Sigmoid colon (tissue), 7 donors: ENCODE data around the gene CDH18. TPM values are rescaled to one million over a fixed set of nuclear protein-coding genes. Genes with fewer than 3 reads are reported as not detected.

Experiments used
- DNase-seq: peaks from one replicate; pipeline ENCODE4 v3.0.0-alpha.2; 2019
- H3K27ac ChIP-seq, 4 donors: fragments of 200-600 bp; sonication (generic); one replicate each; pipeline ENCODE4 v1.5.1; 2016 to 2019; ENCODE audit warnings: mild to moderate bottlenecking in 1 of 4
- H3K27me3 ChIP-seq, 3 donors: fragments of 200-600 bp; sonication (generic); one replicate each; pipeline ENCODE4 v1.5.1; 2019; ENCODE audit warnings: mild to moderate bottlenecking in 1 of 3
- H3K36me3 ChIP-seq, 4 donors: fragments of 200-600 bp; sonication (generic); one replicate each; pipeline ENCODE4 v1.5.1; 2016 to 2019
- H3K4me1 ChIP-seq, 4 donors: fragments of 200-600 bp; sonication (generic); one replicate each; pipeline ENCODE4 v1.5.1; 2017 to 2019
- H3K4me3 ChIP-seq, 4 donors: fragments of 200-600 bp; sonication (generic); one replicate each; pipeline ENCODE4 v1.5.1; 2017 to 2019; ENCODE audit warnings: mild to moderate bottlenecking in 2 of 4, moderate library complexity in 1 of 4
- H3K9me3 ChIP-seq, 4 donors: fragments of 200-600 bp in 3 of 4; sonication (generic) in 3 of 4; one replicate each; pipeline versions ENCODE4 v1.5.1 to v1.6.1; 2013 to 2019
- EP300 ChIP-seq, 4 donors: sonication (generic); formaldehyde crosslinking; IDR thresholded peaks; one replicate each; pipeline ENCODE4 v1.6.1; 2017; ENCODE audit warnings: antibody characterized with exemption in 4 of 4
- POLR2A ChIP-seq, 2 donors: fragments of 450-650 bp; IDR thresholded peaks; one replicate each; pipeline ENCODE4 v1.6.1; 2016; ENCODE audit warnings: antibody characterized with exemption in 2 of 2, mild to moderate bottlenecking in 2 of 2, moderate library complexity in 2 of 2
- POLR2AphosphoS5 ChIP-seq, 4 donors: sonication (generic); formaldehyde crosslinking; IDR thresholded peaks; one replicate each; pipeline ENCODE4 v1.6.1; 2017; ENCODE audit warnings: antibody characterized with exemption in 4 of 4
- WGBS, 2 donors: extraction: QIAGEN DNeasy Blood & Tissue Kit; methylation state at CpG; one replicate each; pipeline ENCODE4 v1.1.7; 2013; 5-methylcytosine and 5-hydroxymethylcytosine counted together
- intact Hi-C: fragments of 100-400 bp; cut with DNase I; formaldehyde crosslinking; loops from one replicate; pipeline ENCODE4 v1.15.1; 2023
- polyA plus RNA-seq, 3 donors: library from polyadenylated mRNA; stranded (reverse); fragments of 200-250 nt; gene quantifications; one replicate each; pipeline ENCODE4 v1.2.3, GENCODE V29; 2013
- total RNA-seq, 4 donors: library from RNA; depleted of rRNA; stranded (reverse); fragments of >200 nt; gene quantifications; one replicate each; pipeline ENCODE4 v1.1.0, GENCODE V29; 2016
- TF ChIP-seq, protein P1 (sequence below), 4 experiments: fragments of 450-650 bp in 3 of 4; fragments of 200-600 bp in 1 of 4; IDR thresholded peaks; one replicate each; pipeline ENCODE4 v1.5.1; 2016 to 2019; ENCODE audit warnings: antibody characterized with exemption in 4 of 4, mild to moderate bottlenecking in 3 of 4, moderate library complexity in 2 of 4
- donor health status: healthy with polysubstance abuse.
- donor health status: Bipolar disorder and iron deficiency.
- donor health status: healthy.

CDH18 gene
- total and polyA plus RNA-seq, 7 donors, result not detected

DNA sequence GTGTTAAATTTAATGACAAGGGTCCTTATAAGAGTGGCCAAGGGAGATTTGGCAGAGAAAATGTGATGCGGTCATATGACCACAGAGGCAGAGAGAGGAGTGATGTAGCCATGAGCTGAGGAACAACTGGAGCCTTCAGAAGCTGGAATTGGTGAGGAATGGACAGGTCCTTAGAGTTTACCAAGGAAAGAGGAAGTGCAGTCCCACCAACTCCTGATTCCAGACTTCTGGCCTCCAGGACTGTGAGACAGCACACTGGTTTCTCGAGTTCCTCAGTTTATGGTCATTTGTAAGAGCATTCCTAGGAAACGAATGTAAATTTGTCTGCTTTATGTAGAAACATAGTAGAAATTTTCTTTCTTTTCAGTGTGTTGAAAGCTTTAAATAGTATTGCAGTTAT lies 410.1 kb downstream of the CDH18 start:
- 52 to 67% methylated on average over 3 of the region's 3 CpGs for WGBS, 2 donors
- Histone ChIP-seq H3K27ac (no peak overlapping the region), H3K36me3 (no peaks in the 10 kb centered on the region), H3K27me3 (no peaks in the 10 kb centered on the region), H3K4me1 (no peaks in the 10 kb centered on the region), H3K4me3 (no peak overlapping the region), H3K9me3 (no peaks in the 10 kb centered on the region)
- intact Hi-C loops, result no loop called here
- TF ChIP-seq, protein P1, sequence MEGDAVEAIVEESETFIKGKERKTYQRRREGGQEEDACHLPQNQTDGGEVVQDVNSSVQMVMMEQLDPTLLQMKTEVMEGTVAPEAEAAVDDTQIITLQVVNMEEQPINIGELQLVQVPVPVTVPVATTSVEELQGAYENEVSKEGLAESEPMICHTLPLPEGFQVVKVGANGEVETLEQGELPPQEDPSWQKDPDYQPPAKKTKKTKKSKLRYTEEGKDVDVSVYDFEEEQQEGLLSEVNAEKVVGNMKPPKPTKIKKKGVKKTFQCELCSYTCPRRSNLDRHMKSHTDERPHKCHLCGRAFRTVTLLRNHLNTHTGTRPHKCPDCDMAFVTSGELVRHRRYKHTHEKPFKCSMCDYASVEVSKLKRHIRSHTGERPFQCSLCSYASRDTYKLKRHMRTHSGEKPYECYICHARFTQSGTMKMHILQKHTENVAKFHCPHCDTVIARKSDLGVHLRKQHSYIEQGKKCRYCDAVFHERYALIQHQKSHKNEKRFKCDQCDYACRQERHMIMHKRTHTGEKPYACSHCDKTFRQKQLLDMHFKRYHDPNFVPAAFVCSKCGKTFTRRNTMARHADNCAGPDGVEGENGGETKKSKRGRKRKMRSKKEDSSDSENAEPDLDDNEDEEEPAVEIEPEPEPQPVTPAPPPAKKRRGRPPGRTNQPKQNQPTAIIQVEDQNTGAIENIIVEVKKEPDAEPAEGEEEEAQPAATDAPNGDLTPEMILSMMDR (IDR thresholded peaks at IDR 0.05), result no peak
- TF ChIP-seq POLR2A (IDR thresholded peaks at IDR 0.05) (no peak), EP300 (IDR thresholded peaks at IDR 0.05) (no peak)
- no peak for DNase-seq

DNA sequence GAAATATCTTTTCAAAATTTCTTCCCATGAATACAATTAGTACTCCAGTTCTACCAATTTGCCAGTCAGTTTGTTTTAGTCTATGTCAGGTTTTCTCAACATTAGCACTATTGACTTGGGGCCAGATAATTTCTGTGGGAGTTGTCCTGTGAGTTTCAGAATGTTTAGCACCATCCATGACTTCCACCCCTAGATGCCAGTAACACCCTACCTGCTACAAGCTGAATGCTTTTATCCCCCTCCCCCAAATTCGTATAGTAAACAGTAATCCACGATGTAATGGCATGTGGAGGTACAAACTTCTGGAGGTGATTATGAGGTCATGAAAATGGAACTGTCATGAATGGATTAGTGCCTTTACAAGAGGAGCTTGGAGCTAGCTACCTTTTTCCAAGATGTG lies 420.0 kb downstream of the CDH18 start:
- intact Hi-C loops, result no loop called here
- Histone ChIP-seq H3K9me3 (no peaks in the 10 kb centered on the region), H3K27ac (no peak overlapping the region), H3K4me3 (no peak overlapping the region), H3K27me3 (no peaks in the 10 kb centered on the region), H3K36me3 (no peaks in the 10 kb centered on the region), H3K4me1 (no peaks in the 10 kb centered on the region)
- TF ChIP-seq POLR2AphosphoS5 (IDR thresholded peaks at IDR 0.05), result no peak
- no peak for TF ChIP-seq POLR2A (IDR thresholded peaks at IDR 0.05)
- TF ChIP-seq, protein P1 (IDR thresholded peaks at IDR 0.05), result no peak
- no peak for TF ChIP-seq EP300 (IDR thresholded peaks at IDR 0.05)
- 68 to 74% methylated on average over 2 of the region's 2 CpGs for WGBS, 2 donors
- no peak for DNase-seq

DNA sequence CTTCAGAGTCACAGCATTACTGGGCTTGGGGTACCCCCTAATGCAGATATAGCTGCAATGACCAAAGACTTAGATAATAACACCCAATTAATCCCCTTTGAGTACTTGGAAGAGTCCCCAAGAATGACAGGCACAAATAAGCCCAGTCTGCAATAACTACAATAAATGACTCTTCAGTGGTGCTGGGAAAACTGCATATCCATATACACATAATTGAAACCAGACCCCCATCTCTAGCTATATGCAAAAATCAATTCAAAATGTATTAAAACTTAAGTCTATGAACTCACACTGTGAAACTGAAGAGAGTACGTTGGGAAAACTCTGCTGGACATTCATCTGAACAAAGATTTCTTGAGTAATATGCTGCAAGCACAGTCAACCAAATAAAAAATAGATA lies 422.5 kb downstream of the CDH18 start:
- Histone ChIP-seq H3K9me3 (no peaks in the 10 kb centered on the region), H3K4me3 (no peak overlapping the region), H3K27me3 (no peaks in the 10 kb centered on the region), H3K36me3 (no peaks in the 10 kb centered on the region), H3K27ac (no peak overlapping the region), H3K4me1 (no peaks in the 10 kb centered on the region)
- TF ChIP-seq POLR2AphosphoS5 (IDR thresholded peaks at IDR 0.05), result no peak
- TF ChIP-seq, protein P1 (IDR thresholded peaks at IDR 0.05), result no peak
- DNase-seq, result no peak
- WGBS, 2 donors, result 54 to 67% methylated on average over 1 of the region's 1 CpG
- intact Hi-C loops, result no loop called here

DNA sequence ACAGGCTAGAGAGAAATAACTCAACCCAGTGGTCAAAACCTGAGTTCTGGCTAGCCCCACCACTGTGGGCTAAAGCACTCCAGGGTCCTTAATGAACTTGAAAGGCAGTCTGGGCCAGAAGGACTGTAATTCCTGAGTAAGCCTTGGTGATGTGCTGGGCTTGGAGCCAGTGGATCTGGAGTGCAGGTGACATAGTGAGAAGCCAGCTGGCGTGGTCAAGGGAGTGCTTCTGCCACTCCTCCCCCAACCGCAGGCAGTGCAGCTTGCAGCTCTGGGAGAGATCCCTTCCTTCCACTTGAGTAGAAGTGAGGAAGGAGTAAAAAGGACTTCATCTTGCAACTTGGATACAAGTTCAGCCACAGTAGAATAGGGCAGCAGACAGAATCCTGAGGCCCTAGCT lies 424.0 kb downstream of the CDH18 start:
- 85 to 86% methylated on average over 2 of the region's 2 CpGs for WGBS, 2 donors
- H3K36me3 ChIP-seq, result no peaks in the 10 kb centered on the region
- H3K27ac ChIP-seq, result no peak overlapping the region
- no peak for DNase-seq
- intact Hi-C loops, result no loop called here
- TF ChIP-seq POLR2A (IDR thresholded peaks at IDR 0.05) (no peak), EP300 (IDR thresholded peaks at IDR 0.05) (no peak), POLR2AphosphoS5 (IDR thresholded peaks at IDR 0.05) (no peak)
- TF ChIP-seq, protein P1 (IDR thresholded peaks at IDR 0.05), result no peak
- no peaks in the 10 kb centered on the region for H3K27me3 ChIP-seq
- no peaks in the 10 kb centered on the region for H3K9me3 ChIP-seq
- no peaks in the 10 kb centered on the region for H3K4me1 ChIP-seq
- no peak overlapping the region for H3K4me3 ChIP-seq

DNA sequence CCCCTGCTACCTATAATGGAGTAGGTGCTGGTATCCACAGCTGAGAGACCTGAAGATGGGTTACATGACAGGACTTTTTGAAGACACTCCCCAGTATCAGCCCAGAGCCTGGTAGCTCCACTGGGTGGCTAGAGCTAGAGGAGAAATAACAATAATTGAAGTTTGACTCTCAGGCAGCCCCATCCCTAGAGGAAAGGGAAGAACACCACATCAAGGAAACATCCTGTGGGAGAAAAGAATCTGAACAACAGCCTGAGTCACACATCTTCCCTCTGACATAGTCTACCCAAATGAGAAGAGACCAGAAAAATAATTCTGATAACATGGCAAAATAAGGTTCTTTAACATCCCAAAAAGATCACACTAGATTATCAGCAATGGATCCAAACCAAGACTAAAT lies 432.1 kb downstream of the CDH18 start:
- intact Hi-C loops, result no loop called here
- no peaks in the 10 kb centered on the region for H3K9me3 ChIP-seq
- no peak overlapping the region for H3K4me3 ChIP-seq
- no peaks in the 10 kb centered on the region for H3K27me3 ChIP-seq
- no peak for DNase-seq
- no peak overlapping the region for H3K27ac ChIP-seq
- TF ChIP-seq POLR2A (IDR thresholded peaks at IDR 0.05) (no peak), POLR2AphosphoS5 (IDR thresholded peaks at IDR 0.05) (no peak)
- no peaks in the 10 kb centered on the region for H3K36me3 ChIP-seq
- H3K4me1 ChIP-seq, result no peaks in the 10 kb centered on the region
